ENCODE results near the gene RNU7-1.

Gene RNU7-1

GRCh38 chr12:6977653-6978052 lies 34.0 kb downstream of the RNU7-1 start:
- TF ChIP-seq POLR2AphosphoS5 (IDR thresholded peaks at IDR 0.05; ENCODE audit: low read depth, low read length), result no peak
- TF ChIP-seq TAF1 (IDR thresholded peaks at IDR 0.05; ENCODE audit: borderline replicate concordance, insufficient read depth, low read length), result no peak
- TF ChIP-seq REST (IDR thresholded peaks at IDR 0.05; ENCODE audit: insufficient read depth in 1 of 2, low read depth in 2 of 2, low read length in 2 of 2), result no peak
- no peak for TF ChIP-seq SIN3A (IDR thresholded peaks at IDR 0.05; ENCODE audit: borderline replicate concordance, insufficient read depth, low read length)
- TF ChIP-seq FOXP2 (optimal IDR thresholded peaks at IDR 0.05; ENCODE audit: borderline replicate concordance, extremely low read depth, extremely low read length, insufficient read depth), result no peak

GRCh38 chr12:6978188-6978587 lies 34.6 kb downstream of the RNU7-1 start:
- TF ChIP-seq REST (IDR thresholded peaks at IDR 0.05; ENCODE audit: insufficient read depth in 1 of 2, low read depth in 2 of 2, low read length in 2 of 2) (no peak), POLR2AphosphoS5 (IDR thresholded peaks at IDR 0.05; ENCODE audit: low read depth, low read length) (0 out of 2 replicates have a peak, but pooled peaks have one; percentile 15), FOXP2 (optimal IDR thresholded peaks at IDR 0.05; ENCODE audit: borderline replicate concordance, extremely low read depth, extremely low read length, insufficient read depth) (no peak)

GRCh38 chr12:6978611-6979011 lies 35.0 kb downstream of the RNU7-1 start:
- TF ChIP-seq FOXP2 (optimal IDR thresholded peaks at IDR 0.05; ENCODE audit: borderline replicate concordance, extremely low read depth, extremely low read length, insufficient read depth), result no peak
- no peak for TF ChIP-seq SIN3A (IDR thresholded peaks at IDR 0.05; ENCODE audit: borderline replicate concordance, insufficient read depth, low read length)
- no peak for TF ChIP-seq REST (IDR thresholded peaks at IDR 0.05; ENCODE audit: insufficient read depth in 1 of 2, low read depth in 2 of 2, low read length in 2 of 2)
- no peak for TF ChIP-seq TAF1 (IDR thresholded peaks at IDR 0.05; ENCODE audit: borderline replicate concordance, insufficient read depth, low read length)
- TF ChIP-seq POLR2AphosphoS5 (IDR thresholded peaks at IDR 0.05; ENCODE audit: low read depth, low read length), result no peak

GRCh38 chr12:6979021-6979420 lies 35.4 kb downstream of the RNU7-1 start:
- no peak for TF ChIP-seq POLR2AphosphoS5 (IDR thresholded peaks at IDR 0.05; ENCODE audit: low read depth, low read length)
- no peak for TF ChIP-seq REST (IDR thresholded peaks at IDR 0.05; ENCODE audit: insufficient read depth in 1 of 2, low read depth in 2 of 2, low read length in 2 of 2)
- TF ChIP-seq TAF1 (IDR thresholded peaks at IDR 0.05; ENCODE audit: borderline replicate concordance, insufficient read depth, low read length), result no peak
- TF ChIP-seq SIN3A (IDR thresholded peaks at IDR 0.05; ENCODE audit: borderline replicate concordance, insufficient read depth, low read length), result no peak
- no peak for TF ChIP-seq FOXP2 (optimal IDR thresholded peaks at IDR 0.05; ENCODE audit: borderline replicate concordance, extremely low read depth, extremely low read length, insufficient read depth)

GRCh38 chr12:6979453-6979852 lies 35.8 kb downstream of the RNU7-1 start:
- TF ChIP-seq POLR2AphosphoS5 (IDR thresholded peaks at IDR 0.05; ENCODE audit: low read depth, low read length), result peak; percentile 33; the same call in 1 of the 2 replicates
- no peak for TF ChIP-seq SIN3A (IDR thresholded peaks at IDR 0.05; ENCODE audit: borderline replicate concordance, insufficient read depth, low read length)
- no peak for TF ChIP-seq FOXP2 (optimal IDR thresholded peaks at IDR 0.05; ENCODE audit: borderline replicate concordance, extremely low read depth, extremely low read length, insufficient read depth)
- TF ChIP-seq TAF1 (IDR thresholded peaks at IDR 0.05; ENCODE audit: borderline replicate concordance, insufficient read depth, low read length), result no peak
- TF ChIP-seq REST (IDR thresholded peaks at IDR 0.05; ENCODE audit: insufficient read depth in 1 of 2, low read depth in 2 of 2, low read length in 2 of 2), result no peak
